GM19240 (cell line): Measurements from ENCODE around the gene CLPTM1.
A peak's percentile ranks its signal among the peaks of the same experiment; 100 is the strongest.

Experiments used
- DNase-seq: peaks from one replicate; pipeline ENCODE4 v3.0.0; 2011; ENCODE audit warnings: low spot score; ENCODE audit not compliant: insufficient read length

Gene CLPTM1

GRCh38 chr19:45008552-45008951, 53.4 kb downstream of the CLPTM1 start:
- no peak for DNase-seq

- no peak for DNase-seq
Observed at GRCh38 chr19:45009625-45010255, 54.6 kb downstream of the CLPTM1 start.

- no peak for DNase-seq
Observed at GRCh38 chr19:45010306-45010705, 55.1 kb downstream of the CLPTM1 start.

GRCh38 chr19:45011959-45012358, 56.8 kb downstream of the CLPTM1 start:
- DNase-seq: no peak

GRCh38 chr19:45016388-45017314, 61.5 kb downstream of the CLPTM1 start:
- DNase-seq: peak; percentile 92

GRCh38 chr19:45019187-45019586, 64.0 kb downstream of the CLPTM1 start:
- no peak for DNase-seq

- DNase-seq: no peak
Observed at GRCh38 chr19:45020071-45020470, 64.9 kb downstream of the CLPTM1 start.

- no peak for DNase-seq
Observed at GRCh38 chr19:45021971-45022370, 66.8 kb downstream of the CLPTM1 start.

- DNase-seq: no peak
Observed at GRCh38 chr19:45023048-45023447, 67.9 kb downstream of the CLPTM1 start.

GRCh38 chr19:45025264-45025663, 70.1 kb downstream of the CLPTM1 start:
- no peak for DNase-seq

- DNase-seq: no peak
Observed at GRCh38 chr19:45027371-45027770, 72.2 kb downstream of the CLPTM1 start.

- no peak for DNase-seq
Observed at GRCh38 chr19:45030825-45031224, 75.6 kb downstream of the CLPTM1 start.

- no peak for DNase-seq
Observed at GRCh38 chr19:45032421-45032820, 77.2 kb downstream of the CLPTM1 start.

GRCh38 chr19:45035755-45036154, 80.6 kb downstream of the CLPTM1 start:
- no peak for DNase-seq

GRCh38 chr19:45037393-45038169, 82.4 kb downstream of the CLPTM1 start:
- no peak for DNase-seq

GRCh38 chr19:45038931-45039893, 84.0 kb downstream of the CLPTM1 start, which contains the start of gene CLASRP:
Gene CLASRP (plus strand): TSS chr19:45039045. CDS start chr19:45040213, 1,168 bp downstream.
- peak; percentile 78 for DNase-seq

- no peak for DNase-seq
Observed at GRCh38 chr19:45040059-45040771, 85.0 kb downstream of the CLPTM1 start.

GRCh38 chr19:45041125-45041524, 85.9 kb downstream of the CLPTM1 start:
- no peak for DNase-seq
